GM19372 (cell line): ENCODE results near the gene ZNF311.

Experiments used
- ATAC-seq: cut with Tn5 transposase; IDR thresholded peaks from one replicate; pipeline ENCODE4 v1.9.1; 2021; ENCODE audit warnings: mild to moderate bottlenecking, low read depth, moderate library complexity; ENCODE audit not compliant: unreplicated experiment

The ZNF311 gene

DNA sequence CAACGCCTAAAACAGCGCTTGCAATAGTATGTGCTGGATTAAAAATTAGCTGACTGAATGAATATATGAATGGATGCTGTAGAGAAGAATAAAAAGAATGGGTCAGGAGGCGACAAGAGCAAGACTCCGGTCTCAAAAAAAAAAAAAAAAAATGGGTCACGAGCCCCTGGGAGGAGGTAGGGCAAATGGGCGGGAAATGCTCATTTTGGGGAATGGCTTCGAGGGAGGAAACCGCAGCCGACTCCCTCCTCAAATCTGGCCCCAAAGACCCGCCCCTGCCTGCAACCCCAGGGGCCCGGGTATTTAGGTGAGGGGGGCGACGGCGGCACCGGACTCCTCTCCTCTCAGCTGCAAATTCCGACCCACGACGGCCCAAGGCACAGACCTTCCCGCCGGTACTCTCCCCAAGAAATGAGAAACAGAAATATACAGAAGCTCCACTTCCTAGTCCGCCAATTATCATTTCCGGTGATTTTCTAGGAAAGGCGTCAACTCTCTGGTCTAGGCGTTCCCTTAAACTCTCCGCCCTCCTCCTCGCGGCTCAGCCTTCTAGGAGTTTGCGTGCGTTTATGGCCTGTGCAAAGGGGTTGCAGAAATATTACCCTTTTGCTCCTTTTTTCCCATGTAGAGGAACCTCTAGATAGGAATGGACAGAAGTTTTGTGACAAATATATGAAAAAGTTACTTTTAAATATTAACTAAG lies at the start of gene ZNF311:
Gene ZNF311 (minus strand): TSS at position 133 of the 703 bp plus-strand sequence. CDS start 1,361 bp downstream, outside the sequence.
- no peak for ATAC-seq

DNA sequence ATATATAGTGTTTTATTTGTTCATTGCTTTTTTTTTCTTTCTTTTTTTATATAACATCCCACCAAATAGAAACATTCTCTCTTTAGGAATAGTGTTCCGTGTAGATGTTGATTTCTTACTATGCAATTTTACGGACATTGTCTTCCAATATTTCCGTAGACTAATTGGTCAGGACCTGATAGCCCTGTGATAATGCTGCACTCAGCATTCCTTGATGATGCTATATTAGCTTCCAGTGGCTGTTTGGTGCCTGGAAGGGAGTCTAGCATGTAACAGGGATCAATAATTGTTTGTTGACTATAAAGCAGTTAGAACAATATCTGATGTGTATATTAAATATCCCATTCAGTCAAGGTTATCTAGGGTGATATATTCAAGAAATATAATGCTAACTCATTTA lies 46.6 kb upstream of the ZNF311 start:
- no peak for ATAC-seq

DNA sequence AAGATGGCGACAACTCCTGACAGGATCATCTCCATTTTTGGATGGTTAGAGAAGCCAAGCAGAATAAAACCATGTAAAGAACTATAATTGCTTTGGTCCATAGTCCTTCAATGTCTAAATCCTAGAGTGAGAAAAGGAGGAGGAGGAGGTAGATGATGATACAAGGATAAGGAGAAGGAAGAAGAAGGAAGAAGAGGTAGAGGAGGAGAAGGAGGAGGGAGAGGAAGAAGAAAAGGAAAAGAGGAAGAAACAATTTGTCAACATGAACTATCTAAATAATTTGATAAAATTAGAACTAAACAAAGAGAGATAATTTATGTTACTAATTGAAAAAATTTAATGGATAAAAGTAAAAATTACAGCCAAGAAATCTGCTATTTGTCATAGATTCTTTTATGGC lies 40.0 kb upstream of the ZNF311 start, which contains the start of gene OR2W1:
Gene OR2W1 (minus strand): TSS at position 101 of the 400 bp plus-strand sequence. CDS start 0 bp downstream, at position 101.
- ATAC-seq = no peak

DNA sequence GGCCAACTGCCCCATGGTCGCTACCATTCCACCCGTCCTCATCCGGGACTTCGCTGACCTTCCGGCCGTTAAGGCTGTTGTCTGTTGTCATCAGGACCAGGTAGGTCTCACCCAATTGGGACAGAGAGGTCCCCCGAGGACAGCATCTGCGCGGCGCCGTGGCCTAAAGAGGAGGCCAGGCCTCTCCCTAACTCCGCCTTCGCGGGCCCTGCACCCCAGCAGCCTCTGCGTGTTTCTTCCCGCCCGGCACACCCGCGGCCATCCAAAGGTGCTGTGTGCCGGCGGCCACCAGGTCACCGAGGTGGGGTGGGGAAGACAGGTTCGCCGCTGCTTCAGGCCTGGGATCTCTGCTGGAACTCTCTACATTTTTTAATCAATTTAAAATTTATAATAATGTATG lies 30.8 kb upstream of the ZNF311 start:
- no peak for ATAC-seq

DNA sequence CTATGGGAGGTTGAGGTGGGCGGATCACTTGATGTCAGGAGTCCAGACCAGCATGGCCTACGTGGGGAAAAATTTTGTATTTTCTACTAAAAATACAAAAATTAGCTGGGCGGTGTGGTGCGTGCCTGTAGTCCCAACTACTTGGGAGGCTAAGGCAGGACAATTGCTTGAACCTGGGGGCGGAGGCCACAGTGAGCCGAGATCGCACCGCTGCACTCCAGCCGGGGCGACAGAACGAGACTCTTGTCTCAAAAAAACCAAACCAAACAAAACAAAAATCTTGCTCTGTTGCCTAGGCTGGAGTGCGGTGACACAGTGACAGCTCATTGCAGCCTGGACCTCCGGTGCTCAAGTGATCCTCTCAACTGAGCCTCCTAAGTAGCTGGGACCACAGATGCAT lies 23.7 kb upstream of the ZNF311 start:
- ATAC-seq = no peak

DNA sequence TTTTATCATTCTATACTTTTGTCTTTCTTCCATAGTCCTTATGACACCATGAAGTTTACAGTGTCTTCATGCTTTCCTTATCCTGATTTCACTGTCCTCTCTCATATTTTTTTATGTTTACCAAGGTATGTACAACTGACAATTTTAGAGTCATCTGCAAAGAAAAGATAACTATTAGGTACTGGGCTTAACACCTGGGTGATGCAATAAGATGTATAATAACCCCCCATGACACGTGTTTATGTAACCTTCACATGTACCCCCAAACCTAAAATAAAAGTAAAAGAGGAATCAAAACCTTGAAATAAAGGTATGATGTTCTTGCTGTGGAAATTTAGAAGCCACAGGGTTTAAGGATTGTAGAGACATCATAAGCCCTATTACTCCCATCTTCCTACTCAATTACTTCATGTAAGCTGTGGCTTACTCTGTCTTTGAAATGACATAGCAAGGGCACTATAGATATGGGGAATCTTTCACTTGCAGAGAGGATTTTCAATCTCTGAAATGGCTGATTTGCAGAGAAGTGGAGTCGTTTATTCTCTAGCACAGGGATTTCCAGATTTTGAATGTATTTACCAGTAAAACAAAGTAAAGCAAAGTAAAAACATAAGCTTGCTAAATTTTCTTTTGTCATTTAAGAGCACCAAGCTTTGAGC lies 20.9 kb upstream of the ZNF311 start:
- no peak for ATAC-seq

DNA sequence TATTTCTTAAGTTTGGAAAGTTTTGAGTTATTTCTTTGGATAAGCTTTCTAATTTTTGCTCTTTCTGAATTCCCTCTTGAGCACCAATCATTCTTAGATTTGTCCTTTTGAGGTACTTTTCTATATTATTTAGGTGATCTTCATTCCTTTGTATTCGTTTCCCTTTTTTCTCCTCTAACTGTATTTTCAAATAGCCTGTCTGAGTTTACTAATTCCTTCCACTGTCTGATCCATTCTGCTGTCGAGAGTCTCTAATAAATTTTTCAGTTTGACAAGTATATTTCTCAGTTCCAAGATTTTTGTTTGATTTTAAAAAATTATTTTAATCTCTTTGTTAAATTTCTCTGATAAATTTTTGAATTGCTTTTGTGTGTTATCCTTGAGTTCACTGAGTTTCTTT lies 16.3 kb upstream of the ZNF311 start:
- ATAC-seq = no peak

DNA sequence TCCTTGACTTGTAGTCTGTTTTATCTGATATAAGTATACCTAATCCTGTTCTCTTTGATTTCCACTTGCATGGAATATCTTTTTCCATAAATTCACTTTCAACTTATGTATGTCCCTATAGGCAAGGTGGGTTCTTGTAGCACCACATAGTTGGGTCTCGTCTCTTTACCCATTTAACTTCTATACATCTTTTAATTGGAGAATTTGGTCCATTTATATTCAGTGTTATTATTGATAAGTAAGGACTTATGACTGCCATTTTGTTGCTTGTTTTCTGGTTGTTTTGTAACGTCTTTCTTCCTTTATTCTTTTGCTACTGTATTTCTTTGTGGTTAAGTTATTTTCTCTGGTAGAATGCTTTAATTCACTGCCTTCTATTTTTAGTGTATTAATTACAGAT lies 14.5 kb upstream of the ZNF311 start:
- ATAC-seq = no peak

DNA sequence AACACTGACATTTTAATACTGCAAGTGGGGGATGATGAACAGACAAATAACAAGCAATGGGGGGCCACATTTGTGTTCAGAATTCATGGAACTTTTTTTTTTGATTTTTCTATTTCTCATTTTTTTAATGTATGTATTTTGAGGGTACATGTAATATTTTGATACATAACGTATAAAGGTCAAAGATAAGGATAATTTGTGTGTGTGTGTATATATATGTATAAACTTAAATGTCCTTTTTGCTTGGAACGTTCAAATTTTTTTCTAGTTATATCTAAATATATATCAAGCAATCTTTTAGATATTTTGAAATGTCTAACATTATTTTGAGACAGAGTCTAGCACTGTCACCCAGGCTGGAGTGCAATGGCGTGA lies 12.3 kb upstream of the ZNF311 start:
- no peak for ATAC-seq

DNA sequence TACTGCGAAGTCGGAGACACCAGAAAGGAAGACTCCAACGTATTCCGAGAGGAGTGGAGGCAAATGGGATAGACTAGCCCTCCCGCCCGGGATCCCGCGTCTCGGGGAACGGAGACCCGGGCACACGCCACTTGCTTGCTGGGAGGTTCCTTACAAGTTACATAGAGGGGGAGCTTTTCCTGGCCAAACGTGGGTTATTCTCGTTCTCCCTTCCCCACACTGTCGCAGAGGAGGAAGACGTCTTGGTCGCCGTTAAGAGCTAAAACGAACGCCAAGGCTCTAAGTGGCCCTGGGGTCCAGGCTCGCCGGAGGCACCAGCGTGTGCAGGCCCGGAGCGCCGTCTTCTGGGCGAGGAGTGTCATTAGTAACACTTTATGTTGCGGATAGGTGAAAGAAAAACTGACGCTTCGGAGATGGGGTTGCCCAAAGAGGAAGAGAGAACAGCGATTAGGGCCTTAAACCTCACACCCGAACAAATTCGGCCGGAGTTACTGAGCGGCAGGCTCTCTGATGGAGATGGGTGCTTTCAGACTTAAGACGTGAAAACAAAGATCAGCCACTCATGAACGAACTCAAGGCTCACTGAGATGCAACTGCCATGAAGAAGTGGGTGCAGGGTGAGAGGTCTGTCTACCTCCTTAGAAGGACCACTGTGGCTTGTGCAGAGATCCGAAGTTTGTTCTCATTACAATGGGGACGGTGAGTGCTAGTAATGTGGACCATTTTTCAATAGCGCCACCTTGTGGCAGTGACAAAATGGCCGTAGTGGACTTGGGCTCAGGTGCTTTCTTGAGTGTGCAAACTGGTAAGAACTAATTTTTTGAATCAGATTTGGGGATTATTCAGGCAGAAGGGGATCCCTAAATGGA lies 11.7 kb upstream of the ZNF311 start:
- peak; percentile 79 for ATAC-seq

DNA sequence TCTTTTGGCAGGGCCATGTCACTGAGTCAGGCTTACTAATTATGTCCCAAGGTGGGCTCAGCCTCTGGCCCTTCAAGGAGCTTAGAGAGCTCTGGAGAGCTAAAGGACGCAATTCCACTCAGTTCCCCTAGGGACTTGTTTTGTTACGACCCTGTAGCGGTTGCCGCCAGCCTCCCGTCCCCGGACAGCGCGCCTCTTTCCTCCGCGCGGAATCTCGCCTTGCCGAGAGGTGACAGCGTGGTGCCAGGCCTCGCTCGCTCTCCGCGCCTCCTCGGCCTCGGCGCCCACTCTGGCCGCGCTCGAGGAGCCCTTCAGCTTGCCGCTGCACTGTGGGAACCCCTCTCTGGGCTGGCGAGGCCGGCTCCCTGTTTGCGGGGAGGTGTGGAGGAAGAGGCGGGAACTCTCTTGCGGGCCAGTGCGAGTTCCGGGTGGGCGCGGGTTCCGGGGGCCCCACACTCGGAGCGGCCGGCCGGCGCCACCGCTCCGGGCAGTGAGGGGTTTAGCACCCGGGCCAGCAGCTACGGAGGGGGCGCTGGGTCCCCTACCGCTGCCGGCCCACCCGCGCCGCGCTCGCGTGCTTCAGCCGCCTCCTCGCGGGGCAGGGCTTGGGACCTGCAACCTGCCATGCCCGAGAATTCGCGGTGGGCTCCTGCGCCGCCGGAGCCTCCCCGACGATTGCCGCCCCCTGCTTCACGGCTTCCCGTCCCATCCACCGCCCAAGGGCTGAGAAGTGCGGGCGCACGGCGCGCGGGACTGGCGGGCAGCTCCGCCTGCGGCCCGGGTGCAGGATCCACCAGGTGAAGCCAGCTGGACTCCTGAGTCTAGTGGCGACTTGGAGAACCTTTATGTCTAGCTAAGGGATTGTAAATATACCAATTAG lies 9.9 kb upstream of the ZNF311 start:
- ATAC-seq = no peak

DNA sequence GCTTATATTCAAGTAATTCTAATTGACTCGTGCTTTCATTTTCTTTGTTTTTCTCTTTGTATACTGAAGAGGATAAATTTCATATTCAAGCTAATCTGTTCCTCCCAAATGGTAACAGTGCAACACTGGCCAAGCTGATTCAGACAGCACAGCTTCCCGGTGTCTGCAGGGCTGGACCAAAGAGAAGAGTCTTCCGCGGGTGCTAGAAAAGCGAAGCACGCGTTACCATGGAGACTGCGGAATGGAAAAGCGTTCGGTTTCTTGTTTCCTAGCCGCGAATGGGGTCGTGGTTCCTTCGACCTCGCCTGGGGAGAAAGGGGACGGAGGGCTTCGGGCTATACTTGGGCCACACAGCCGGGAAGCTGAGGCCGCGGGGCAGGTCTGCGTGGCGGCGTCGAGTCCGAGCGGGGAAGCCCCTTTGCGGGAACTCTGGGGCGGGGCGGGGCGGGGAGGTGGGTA lies 6.2 kb upstream of the ZNF311 start:
- ATAC-seq = no peak

DNA sequence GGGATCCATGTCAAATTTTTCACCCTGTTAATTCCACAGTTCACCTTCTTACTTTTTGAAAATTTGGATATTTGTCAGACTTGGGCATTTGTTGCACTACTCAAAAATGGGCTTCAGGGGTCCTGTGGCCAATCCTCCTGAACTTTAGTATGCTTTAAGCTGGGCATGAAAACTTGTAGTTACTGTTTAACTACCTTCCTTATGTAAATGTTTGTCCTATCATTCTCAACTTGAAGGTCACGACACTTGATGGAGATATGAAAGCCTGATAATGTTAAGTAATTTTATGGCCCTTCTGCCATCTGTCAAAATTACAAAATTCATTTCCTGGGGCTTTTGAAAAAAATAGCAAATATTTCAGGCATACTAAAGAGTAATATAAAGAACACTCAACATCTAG lies 4.2 kb upstream of the ZNF311 start:
- ATAC-seq = no peak

DNA sequence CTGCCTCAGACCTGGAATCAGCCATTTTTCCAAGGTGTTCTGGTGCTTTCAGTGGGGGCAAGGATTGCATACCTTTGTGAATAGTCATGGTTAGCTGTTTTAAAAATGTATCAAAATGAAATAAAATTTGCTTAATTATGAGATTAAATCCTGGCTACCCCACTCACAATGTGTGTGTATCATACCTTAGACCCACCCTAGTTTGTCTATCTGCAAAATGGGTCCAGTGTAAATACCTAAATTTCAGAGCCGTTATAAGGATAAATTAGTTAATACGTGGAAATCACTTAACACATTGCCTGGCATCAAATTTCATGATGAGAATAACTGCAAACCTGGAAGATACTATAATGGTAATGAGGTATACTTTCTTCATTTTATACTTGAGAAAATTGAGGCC lies 3.0 kb upstream of the ZNF311 start:
- ATAC-seq = no peak

DNA sequence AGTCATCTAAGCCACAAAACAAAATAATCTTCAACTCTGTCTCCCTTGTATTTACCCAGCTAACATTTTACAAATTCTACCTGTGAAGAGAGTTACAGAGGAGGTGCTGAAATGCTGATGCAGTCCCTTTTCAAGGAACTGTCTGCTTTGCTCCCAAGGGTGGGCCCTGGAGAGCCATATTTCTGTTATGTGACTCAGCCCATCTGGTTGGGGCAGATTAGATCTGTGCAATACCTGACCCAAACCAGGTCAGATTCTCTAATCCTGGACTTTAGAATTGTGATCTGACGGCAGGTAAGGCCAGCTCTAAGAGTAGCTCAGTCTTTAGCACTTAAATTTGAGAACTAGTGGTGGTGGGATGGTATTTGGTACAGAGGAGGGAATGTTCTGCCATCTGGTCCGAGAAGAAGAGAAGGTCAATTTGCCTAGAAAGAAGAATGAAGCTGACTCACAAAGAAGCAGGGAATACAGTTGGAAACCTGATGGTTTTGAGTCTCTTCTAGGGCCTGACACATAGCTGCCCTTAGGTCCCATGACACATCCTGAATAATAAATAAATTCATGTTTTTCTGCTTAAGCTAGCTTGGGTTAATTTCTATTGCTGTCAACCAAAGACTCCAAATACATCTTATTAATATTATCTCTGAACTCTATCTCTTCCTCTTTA lies 8.1 kb downstream of the ZNF311 start:
- ATAC-seq = no peak

DNA sequence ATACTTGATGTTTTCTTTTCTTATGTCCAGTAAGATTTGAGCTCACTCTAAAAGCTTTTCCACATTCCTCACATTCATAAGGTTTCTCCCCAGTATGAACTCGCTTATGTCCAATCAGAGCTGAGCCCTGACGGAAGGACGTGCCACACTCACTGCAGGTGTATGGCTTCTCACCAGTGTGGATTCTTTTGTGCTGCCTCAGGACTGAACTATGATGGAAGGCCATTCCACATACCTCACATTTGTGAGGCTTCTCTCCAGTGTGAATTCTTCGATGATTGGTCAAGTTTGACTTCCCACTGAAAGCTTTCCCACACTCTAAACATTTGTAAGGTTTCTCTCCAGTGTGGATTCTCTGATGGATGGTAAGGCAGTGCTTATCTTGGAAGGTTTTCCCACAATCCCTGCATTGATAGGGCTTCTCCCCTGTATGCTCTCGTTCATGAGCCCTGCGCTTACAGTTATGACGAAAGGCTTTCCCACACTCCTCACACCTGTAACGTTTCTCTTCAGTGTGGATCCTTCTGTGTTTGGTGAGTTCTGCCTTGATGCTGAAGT lies 9.9 kb downstream of the ZNF311 start:
- no peak for ATAC-seq

DNA sequence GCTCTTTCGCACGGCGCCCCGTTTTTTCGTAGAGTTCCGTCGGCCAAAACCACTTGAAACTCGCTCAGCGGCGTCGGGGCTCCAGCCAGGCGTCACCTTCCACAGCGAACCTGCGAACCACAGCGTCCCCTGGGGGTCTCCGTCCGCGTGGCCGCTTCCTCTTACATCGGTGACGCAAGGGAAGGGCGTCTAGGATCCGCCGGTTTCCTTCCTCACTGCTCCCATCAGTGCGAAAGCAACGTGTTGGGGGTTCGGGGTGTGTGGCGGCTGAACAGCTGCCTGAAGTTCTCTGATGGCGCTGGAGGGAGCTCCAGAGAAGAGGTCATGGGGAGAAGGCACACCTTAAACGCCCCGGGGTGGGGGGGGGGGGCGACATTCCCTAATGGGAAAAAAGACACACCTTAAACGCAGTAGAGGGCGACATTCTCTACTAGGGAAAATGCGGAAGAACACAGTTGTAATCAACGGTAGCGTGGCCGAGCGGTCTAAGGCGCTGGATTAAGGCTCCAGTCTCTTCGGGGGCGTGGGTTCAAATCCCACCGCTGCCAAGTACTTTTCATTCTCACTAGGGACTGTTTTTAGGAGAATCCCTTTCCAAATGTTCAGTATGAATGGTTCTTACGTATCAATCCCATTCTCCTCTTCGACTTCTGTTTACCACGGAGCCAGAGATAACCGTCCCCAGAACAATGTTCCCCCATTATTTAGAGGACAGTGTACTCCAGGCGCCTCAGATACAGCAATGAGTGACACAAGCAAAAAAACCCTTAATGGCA lies 16.4 kb downstream of the ZNF311 start:
- peak; percentile 56 for ATAC-seq

DNA sequence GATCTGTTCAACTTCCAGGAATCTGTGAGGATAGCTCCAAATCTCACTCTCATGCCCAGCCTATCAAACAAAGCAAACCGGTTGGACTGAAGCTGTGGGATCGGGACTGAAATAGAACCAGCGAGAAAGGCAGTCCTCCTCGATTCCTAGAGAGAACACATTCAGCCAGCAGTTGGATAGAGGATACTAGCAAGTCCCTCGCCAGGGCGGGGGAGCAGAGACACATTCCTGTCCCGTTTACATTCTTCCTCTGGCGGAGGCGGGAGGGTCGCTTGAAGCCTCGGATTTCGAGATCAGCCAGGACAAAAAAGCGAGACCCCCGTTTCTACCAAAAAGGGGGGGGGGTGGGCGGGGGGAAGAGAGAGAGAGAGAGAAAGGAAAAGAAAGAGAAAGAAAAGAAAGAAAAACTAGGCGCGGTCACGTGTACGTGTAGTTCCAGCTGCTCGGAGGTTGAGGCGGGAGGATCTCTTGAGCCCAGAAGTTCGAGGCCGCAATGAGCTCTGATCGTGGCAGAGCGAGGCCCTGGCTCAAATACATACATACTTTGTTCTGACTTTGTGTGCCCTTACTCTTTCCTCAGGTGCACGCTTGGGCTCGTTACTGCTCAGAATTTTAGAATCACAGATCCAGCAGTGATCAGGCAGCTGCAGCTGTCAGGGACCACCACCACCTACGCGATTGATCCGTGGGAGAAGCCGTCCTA lies 19.5 kb downstream of the ZNF311 start:
- no peak for ATAC-seq
